Testis (tissue), 2 donors: Measurements from ENCODE around the gene FUT3.
"Not testable (repeated sequence)": the region's sequence is repeated elsewhere in the genome, so short reads cannot be mapped to it uniquely, and the experiment has no call there.

Experiments
- CTCF ChIP-seq, 3 experiments: fragments of 450-650 bp in 2 of 3; fragments of 200-600 bp in 1 of 3; sonication (generic) in 1 of 3; IDR thresholded peaks; one replicate each; pipeline ENCODE4 v1.5.1; 2016 to 2019; ENCODE audit warnings: antibody characterized with exemption in 3 of 3, mild to moderate bottlenecking in 2 of 3, moderate library complexity in 1 of 3
- POLR2A ChIP-seq: fragments of 450-650 bp; IDR thresholded peaks from one replicate; pipeline ENCODE4 v1.6.1; 2017; ENCODE audit warnings: antibody characterized with exemption, mild to moderate bottlenecking, moderate library complexity

GRCh38 chr19:5854121-5854520 is 2.9 kb upstream of the FUT3 start:
- not testable (repeated sequence) for TF ChIP-seq POLR2A; CTCF (IDR thresholded peaks at IDR 0.05)
